Ishikawa (cell line): ENCODE measurements around the gene GALNT2.

ENCODE experiments used
- CEBPB ChIP-seq: IDR thresholded peaks from 2 replicates; pipeline ENCODE4 v1.6.1; 2012
- YY1 ChIP-seq: IDR thresholded peaks from 2 replicates; pipeline ENCODE4 v1.6.1; 2012; ENCODE audit warnings: low read depth
- TF ChIP-seq, protein P1 (sequence below): IDR thresholded peaks from 2 replicates; pipeline ENCODE4 v1.6.1; 2012

- TF ChIP-seq CEBPB: no peak
- TF ChIP-seq, protein P1, sequence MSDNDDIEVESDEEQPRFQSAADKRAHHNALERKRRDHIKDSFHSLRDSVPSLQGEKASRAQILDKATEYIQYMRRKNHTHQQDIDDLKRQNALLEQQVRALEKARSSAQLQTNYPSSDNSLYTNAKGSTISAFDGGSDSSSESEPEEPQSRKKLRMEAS: no peak
- no peak for TF ChIP-seq YY1
Observed at GRCh38 chr1:230199034-230199433, 132.0 kb downstream of the GALNT2 start.
